GM21723 (cell line): ENCODE results near the gene CMIP.

Experiments used
- ATAC-seq: cut with Tn5 transposase; IDR thresholded peaks from one replicate; pipeline ENCODE4 v1.9.1; 2021; ENCODE audit warnings: mild to moderate bottlenecking, moderate library complexity; ENCODE audit not compliant: unreplicated experiment

Gene CMIP

GRCh38 chr16:81708266-81709015 is 263.8 kb downstream of the CMIP start:
- ATAC-seq, result no peak

GRCh38 chr16:81709016-81709900 is 264.6 kb downstream of the CMIP start:
- no peak for ATAC-seq

DNA sequence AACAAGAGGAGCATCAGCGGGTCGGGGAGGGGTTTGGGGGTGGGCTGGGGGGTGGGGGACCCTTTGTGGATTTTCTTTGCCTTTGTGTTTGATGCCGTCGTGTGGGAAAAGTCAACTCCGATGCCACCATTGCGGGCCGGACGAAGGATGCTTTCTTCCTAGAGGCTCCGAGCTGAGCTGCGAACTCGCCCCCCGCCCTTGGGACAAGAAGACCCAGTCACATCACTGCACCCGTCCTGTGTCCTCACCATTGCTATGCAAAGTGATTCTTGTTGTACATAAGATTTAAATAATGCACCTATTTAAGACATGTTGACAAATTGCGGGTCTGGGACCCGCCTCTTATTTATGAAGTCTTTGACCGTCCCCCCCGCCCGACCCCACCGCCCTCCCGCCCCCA is 265.4 kb downstream of the CMIP start:
- ATAC-seq, result no peak

- ATAC-seq, result no peak
These were observed 266.0 kb downstream of the CMIP start for GRCh38 chr16:81710596-81710995.

GRCh38 chr16:81711657-81712319 is 267.2 kb downstream of the CMIP start:
- ATAC-seq, result no peak

GRCh38 chr16:81712681-81713080 is 268.1 kb downstream of the CMIP start:
- ATAC-seq, result no peak

GRCh38 chr16:81713295-81713772 is 268.7 kb downstream of the CMIP start:
- ATAC-seq, result no peak

DNA sequence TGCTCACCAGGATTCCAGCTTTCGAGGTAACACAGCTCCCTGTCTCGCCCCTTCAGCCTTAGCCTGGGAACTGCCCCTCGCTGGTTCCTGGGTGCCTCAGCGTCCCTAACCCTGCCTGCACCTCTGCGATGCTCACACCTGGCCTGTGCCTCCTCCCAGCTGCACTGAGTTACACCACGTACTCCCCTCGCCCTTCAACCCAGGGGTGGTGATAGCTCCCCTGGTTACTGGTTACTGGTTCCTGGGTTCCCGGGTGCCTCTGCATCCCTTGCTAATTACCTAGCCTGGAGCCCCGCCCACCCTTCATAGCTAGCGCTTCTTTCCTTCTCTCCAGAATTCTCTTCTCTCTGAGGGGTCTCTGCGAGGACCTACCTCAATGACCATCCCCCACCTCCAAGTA is 269.2 kb downstream of the CMIP start:
- ATAC-seq, result no peak

DNA sequence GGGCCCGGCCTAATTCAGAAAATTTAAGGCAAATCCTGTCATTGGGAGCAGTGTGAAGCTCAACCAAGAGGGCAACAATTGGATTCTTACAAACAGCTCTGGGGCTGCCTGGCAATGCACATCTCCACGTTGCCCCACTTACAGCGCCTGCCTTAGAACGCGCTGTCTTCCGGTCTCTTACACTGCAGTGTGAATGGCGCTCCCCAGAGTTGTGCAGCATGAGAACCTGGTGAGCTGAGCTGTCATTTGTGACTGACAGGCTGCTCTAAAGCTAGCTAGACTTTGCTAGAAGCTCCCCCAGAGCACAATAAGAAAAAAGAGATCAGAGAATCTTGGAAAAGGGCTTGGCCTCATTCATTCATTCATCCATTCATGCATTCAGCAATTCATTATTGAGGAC is 270.0 kb downstream of the CMIP start:
- no peak for ATAC-seq

DNA sequence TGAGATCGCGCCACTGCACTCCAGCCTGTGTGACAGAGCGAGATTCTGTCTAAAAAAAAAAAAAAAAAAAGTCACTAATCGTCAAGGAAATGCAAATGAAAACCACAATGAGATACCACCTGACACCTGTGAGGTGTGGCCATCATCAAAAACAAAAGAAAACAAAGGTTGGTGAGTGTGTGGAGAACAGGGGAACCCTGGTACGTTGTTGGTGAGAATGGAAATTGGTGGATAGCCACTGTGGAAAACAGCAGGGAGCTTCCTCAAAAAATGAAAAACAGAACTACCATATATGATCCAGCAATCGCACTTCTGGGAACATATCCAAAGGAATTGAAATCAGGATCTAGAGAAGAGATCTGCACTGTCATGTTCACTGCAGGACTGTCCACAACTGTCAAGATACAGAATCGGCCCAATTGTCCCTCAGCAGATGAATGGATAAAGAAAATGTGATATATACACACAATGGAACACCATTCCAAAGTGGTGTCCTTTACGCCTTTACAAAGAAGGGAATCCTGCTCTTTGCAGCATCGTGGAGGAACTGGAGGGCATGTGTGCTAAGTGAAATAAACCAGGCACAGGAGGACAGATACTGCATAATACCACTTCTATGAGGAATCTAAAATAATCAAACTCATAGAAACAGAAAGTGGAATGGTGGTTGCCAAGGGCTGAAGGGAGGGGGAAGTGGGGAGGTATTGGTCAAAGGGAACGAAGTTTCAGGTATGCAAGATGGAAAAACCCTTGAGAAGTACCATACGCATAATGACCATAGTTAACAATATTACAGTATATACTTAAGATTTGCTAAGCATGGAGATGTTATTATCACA is 271.0 kb downstream of the CMIP start:
- peak; percentile 70 for ATAC-seq

DNA sequence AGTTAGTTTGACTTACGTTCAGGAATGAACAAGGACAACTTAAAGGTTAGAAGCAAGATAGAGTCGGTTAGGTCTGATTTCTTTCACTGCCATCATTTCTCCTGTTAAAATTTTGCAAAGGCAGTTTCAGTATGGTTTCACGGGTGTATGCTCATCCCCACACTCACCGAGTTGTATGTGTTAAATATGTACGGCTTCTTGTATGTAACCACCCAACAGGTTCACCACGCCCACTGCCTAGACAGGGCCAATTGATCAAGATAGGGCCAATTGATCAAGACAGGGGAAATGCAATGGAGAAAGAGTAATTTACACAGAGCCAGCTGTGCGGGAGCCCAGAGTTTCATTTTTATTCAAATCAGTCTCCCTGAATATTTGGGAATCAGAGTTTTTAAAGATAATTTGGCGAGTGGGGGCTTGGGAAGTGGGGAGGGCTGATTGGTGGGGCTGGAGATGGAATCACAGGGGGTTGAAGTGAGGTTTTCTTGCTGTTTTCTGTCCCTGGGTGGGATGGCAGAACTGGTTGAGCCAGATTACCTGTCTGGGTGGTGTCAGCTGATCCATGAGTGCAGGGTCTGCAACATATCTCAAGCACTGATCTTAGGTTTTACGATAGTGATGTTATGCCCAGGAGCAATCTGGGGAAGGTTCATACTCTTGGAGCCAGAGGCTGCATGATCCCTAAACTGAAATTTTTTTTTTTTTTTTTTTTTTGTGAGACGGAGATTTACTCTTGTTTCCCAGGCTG is 272.0 kb downstream of the CMIP start:
- ATAC-seq, result peak; percentile 48

DNA sequence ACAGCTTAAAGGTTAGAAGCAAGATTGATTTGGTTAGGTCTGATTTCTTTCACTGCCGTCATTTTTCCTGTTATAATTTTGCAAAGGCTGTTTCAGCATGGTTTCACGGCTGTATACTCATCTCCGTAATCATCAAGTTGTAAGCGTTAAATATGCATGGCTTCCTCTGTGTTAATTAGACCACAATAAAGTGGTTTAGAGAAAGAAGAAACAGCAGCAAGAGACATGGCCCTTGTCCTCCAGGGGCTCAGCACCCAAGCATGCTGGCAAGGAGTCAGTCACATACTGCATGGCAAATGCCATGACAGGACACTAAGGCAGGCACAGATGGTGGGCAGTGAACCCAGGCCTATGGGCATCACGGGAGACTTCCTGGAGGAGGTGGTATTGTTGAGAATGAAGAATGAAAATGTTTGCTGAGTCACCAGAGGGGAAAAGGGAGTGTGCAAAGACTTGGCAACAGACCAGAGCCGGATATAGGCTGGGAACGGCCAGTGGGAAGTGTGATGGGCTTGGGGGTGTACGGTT is 273.1 kb downstream of the CMIP start:
- no peak for ATAC-seq

DNA sequence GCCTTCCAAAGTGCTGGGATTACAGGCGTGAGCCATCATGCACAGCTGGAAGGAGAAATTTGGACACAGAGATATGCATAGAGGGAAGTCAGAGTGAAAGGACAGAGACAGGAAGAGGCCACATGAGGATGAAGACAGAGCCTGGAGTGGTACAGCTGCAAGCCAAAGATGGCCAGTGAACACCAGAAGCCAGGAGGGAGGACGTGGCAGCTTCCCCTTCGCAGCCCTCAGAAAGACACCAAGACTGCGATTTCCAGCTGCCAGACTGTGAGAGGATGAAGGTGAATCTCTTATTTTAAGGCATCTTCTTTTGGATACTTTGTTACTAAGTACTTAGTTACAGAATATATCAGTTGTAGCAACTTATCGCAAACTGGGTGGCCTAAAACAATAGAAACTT is 274.0 kb downstream of the CMIP start:
- no peak for ATAC-seq

DNA sequence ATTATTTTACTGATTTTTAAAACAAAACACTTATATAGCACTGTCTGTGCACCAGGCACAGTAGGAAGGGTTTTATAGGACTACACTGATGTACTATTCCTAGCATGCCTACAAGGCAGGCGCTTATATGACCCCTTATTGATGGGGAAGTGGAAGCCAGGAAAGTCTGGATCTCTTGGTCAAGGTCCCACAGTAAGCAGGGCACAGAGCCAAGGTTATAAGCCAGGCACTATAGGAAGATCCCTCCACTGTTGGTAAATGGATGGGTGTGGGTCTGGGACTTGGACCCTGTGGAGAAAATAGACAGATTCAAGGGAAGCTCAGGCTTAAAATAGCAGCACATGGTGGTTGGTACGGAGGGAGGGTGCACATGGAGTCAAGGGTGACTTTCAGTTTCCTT is 275.4 kb downstream of the CMIP start:
- no peak for ATAC-seq

DNA sequence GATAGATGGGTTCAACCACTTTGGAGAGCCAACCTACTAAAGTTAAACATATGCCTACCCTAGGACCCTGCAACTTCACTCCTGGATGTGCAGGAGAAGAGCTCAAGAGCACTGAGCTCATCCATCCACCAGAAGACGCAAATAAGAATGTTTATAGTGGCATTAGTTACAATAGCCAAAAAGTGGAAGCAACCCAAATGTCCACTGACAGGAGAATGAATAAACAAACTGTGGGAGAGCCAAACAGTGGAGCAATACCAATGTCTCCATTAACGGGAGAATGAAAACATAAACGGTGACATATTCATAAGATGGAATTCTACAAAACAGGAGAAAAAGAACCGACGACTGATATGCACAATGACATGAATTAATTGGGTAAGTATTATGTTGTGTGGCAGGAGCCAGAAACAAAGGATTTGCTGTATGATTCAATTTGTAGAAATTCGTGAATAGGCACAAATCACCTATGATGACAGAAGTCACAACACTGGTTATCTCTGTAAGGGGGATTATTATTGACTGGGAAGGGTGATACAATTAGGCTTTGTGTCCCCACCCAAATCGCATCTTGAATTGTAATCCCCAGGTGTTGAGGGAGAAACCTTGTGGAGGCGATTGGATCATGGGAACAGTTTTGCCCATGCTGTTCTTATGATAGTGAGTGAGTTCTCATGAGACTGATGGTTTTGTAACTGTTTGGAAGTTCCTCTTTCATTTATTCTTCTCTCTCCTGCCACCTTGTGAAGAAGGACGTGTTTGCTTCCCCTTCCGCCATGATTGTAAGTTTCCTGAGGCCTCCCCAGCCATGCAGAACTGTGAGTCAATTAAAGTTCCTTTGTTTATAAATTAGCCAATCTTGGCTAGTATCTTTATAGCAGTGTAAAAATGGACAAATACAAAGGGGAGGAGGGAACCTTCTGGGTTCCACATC is 276.6 kb downstream of the CMIP start:
- no peak for ATAC-seq

DNA sequence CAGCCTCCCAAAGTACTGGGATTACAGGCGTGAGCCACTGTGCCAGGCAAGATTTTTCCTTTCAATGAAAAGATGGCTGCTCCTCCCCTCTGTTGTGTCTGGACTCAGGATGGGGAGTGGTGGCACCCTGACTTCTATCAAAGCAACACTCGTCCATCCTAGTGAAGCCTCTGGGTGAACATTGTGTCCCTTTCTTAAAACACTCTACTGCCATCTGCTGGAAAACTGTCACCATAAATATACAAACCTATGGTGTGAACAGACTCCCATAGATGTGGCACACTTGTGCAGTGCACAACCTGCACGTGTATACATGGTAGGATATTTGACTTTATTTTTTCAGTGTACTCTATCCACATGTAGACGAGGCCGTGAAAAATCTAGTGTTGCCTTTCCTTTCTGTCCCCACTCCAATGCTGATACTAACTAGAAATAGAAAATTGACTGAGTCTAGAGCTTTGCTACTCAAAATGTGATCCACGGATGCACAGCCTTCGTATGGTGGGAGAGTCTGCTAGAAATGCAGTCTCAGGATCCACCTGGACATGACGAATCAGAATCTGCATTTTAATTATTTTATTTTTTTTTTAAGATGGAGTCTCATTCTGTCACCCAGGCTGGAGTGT is 278.6 kb downstream of the CMIP start:
- ATAC-seq, result no peak

DNA sequence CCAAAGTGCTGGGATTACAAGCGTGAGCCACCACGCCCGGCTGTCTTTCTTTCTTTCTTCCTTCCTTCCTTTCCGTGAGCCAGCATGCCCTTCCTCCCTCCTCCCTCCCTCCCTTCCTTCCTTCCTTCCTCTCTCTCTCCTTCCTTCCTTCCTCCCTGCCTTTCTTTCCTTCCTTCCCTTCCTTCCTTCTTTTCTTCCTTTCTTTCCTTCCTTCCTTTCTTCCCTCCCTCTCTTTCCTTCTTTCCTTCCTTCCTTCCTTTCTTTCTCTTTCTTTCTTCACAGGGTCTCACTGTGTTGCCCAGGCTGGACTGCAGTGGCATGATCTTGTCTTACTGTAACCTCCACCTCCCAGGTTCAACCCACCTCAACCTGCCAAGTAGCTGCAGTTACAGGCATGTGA is 283.8 kb downstream of the CMIP start:
- no peak for ATAC-seq

- ATAC-seq, result no peak
These were observed 284.8 kb downstream of the CMIP start for GRCh38 chr16:81729451-81729850.
